Activated CD8-positive, alpha-beta T cell treated with anti-CD3 and anti-CD28 coated beads, Interleukin-2, amount 10 ng/mL, durations not matched to agents 7 days and 5 days (primary cell): ENCODE measurements around the gene ATP6V1B1. TPM values are rescaled to one million over a fixed set of nuclear protein-coding genes. Genes with fewer than 3 reads are reported as not detected.

Experiments used
- ATAC-seq: fragments of 150-1000 bp; cut with Tn5 transposase; one replicate; pipeline ENCODE4 v1.10.0; 2021; ENCODE audit warnings: moderate library complexity
- CTCF ChIA-PET: fragments of 350-600 bp; sonication (Branson Sonifier 250); formaldehyde crosslinking; loops from one replicate; lab custom pipeline; 2021; ENCODE audit warnings: antibody characterized with exemption; lab: Charles Lee
- POLR2A ChIA-PET: fragments of 350-600 bp; sonication (Branson Sonifier 250); formaldehyde crosslinking; loops from one replicate; lab custom pipeline; 2021; ENCODE audit warnings: antibody characterized with exemption; lab: Charles Lee
- DNase-seq: peaks from one replicate; pipeline ENCODE4 v3.0.0-alpha.2; 2020
- H3K27ac Mint-ChIP-seq: one replicate; pipeline ENCODE4 v1.8.0; 2021; ENCODE audit warnings: mild to moderate bottlenecking, mixed read lengths
- H3K27me3 Mint-ChIP-seq: one replicate; pipeline ENCODE4 v1.8.0; 2021; ENCODE audit warnings: low read depth, mixed read lengths
- H3K36me3 Mint-ChIP-seq: one replicate; pipeline ENCODE4 v1.8.0; 2021; ENCODE audit warnings: low read depth, mixed read lengths
- H3K4me1 Mint-ChIP-seq: one replicate; pipeline ENCODE4 v1.8.0; 2021; ENCODE audit warnings: low read depth, mixed read lengths
- H3K4me3 Mint-ChIP-seq: one replicate; pipeline ENCODE4 v1.8.0; 2021; ENCODE audit warnings: mild to moderate bottlenecking, mixed read lengths
- H3K9me3 Mint-ChIP-seq: one replicate; pipeline ENCODE4 v1.8.0; 2022; ENCODE audit warnings: mixed read lengths; ENCODE audit not compliant: insufficient read depth
- total RNA-seq, 2 experiments: library from RNA; stranded (reverse); gene quantifications; one replicate each; pipeline ENCODE4 v1.2.3, GENCODE V29; 2021

Gene ATP6V1B1
- total RNA-seq, 2 experiments from 2014 or later: not detected

- Mint-ChIP-seq H3K9me3 (no peaks in the 10 kb centered on the region), H3K4me1 (peaks cover 5% of the 10 kb centered on the region), H3K27me3 (peaks cover 32% of the 10 kb centered on the region), H3K4me3 (peak overlapping the region; percentile 82), H3K27ac (no peak overlapping the region), H3K36me3 (no peaks in the 10 kb centered on the region)
- ATAC-seq: no peak
- ChIA-PET POLR2A (no interaction called here), CTCF (interaction anchor here (0.8 to 5.8 kb wide), 16 partner anchors 9 to 428 kb away, joined by 3 to 60 read pairs (median 5); partner anchors contain the start of genes ANKRD53 and TEX261)
- peak; percentile 14 for DNase-seq
Observed at GRCh38 chr2:70965506-70965905, 29.8 kb downstream of the ATP6V1B1 start.

DNA sequence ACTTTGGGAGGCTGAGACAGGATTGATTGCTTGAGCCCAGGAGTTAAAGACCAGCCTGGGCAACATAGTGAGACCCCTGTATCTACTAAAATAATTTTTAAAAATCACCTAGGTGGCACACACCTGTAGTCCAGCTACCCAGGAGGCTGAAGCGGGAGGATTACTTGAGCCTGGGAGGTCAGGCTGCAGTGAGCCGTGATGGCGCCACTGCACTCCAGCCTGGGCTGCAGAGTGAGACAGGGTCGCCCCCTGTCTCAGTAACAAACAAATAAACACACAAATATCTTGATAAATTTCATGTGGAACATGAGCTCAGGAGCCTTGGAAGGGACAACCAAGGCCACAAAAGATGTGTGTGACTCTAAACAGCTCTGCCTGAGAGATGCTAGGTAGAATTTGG is 31.0 kb downstream of the ATP6V1B1 start:
- no peaks in the 10 kb centered on the region for H3K9me3 Mint-ChIP-seq
- no peak overlapping the region for H3K27ac Mint-ChIP-seq
- POLR2A ChIA-PET: no interaction called here
- ATAC-seq: no peak
- H3K4me3 Mint-ChIP-seq: no peak overlapping the region
- H3K4me1 Mint-ChIP-seq: peaks cover 5% of the 10 kb centered on the region
- CTCF ChIA-PET: interaction anchor here (1.2 to 5.8 kb wide), 11 partner anchors 8 to 190 kb away, joined by 3 to 60 read pairs (median 8); partner anchors contain the start of gene ANKRD53
- DNase-seq: peak; percentile 12
- H3K27me3 Mint-ChIP-seq: peaks cover 38% of the 10 kb centered on the region
- no peaks in the 10 kb centered on the region for H3K36me3 Mint-ChIP-seq

GRCh38 chr2:70967189-70967588 is 31.5 kb downstream of the ATP6V1B1 start:
- ATAC-seq (no peak), DNase-seq (no peak)
- no peak overlapping the region for H3K4me3 Mint-ChIP-seq
- ChIA-PET POLR2A (no interaction called here), CTCF (interaction anchor here (0.7 to 5.8 kb wide), 10 partner anchors 9 to 189 kb away, joined by 3 to 60 read pairs (median 4); partner anchors contain the start of gene ANKRD53)
- H3K4me1 Mint-ChIP-seq: peaks cover 5% of the 10 kb centered on the region
- H3K27ac Mint-ChIP-seq: no peak overlapping the region
- H3K36me3 Mint-ChIP-seq: no peaks in the 10 kb centered on the region
- H3K9me3 Mint-ChIP-seq: no peaks in the 10 kb centered on the region
- H3K27me3 Mint-ChIP-seq: peaks cover 40% of the 10 kb centered on the region

GRCh38 chr2:70974592-70974991 is 38.9 kb downstream of the ATP6V1B1 start:
- POLR2A ChIA-PET: no interaction called here
- H3K27ac Mint-ChIP-seq: no peak overlapping the region
- ATAC-seq (no peak), DNase-seq (peak; percentile 17)
- no peaks in the 10 kb centered on the region for H3K9me3 Mint-ChIP-seq
- no peaks in the 10 kb centered on the region for H3K36me3 Mint-ChIP-seq
- peaks cover 17% of the 10 kb centered on the region for H3K4me1 Mint-ChIP-seq
- no peak overlapping the region for H3K4me3 Mint-ChIP-seq
- CTCF ChIA-PET: interaction anchor here (0.6 to 4.8 kb wide), 6 partner anchors 9 to 27 kb away, joined by 3 to 34 read pairs (median 12); no protein-coding TSS in a partner anchor
- peaks cover 26% of the 10 kb centered on the region for H3K27me3 Mint-ChIP-seq

DNA sequence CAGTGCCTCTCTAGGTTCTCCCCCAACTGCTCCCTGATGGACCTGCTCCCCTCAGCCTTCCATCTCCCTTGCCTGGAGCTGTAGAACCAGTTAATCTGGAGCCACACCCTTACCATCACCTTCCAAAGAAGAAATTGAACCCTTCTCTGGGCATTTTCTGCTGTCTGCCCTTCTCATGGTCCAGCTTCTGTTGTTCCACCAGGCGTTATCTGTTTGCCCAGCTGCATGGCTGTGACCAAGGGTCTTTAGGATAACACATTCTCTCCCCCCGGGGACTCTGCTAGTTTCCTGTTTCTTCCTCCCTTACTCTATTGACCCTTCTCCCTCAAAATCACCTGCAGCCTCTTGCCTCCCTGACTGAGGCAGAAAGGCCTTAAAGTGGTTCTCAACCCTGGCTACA is 39.5 kb downstream of the ATP6V1B1 start:
- no peaks in the 10 kb centered on the region for H3K36me3 Mint-ChIP-seq
- ChIA-PET POLR2A (no interaction called here), CTCF (interaction anchor here (1.9 to 4.8 kb wide), 3 partner anchors 9 to 26 kb away, joined by 7 to 34 read pairs (median 29); no protein-coding TSS in a partner anchor)
- no peak overlapping the region for H3K27ac Mint-ChIP-seq
- peaks cover 17% of the 10 kb centered on the region for H3K4me1 Mint-ChIP-seq
- H3K9me3 Mint-ChIP-seq: no peaks in the 10 kb centered on the region
- ATAC-seq: no peak
- DNase-seq: peak; percentile 16
- peaks cover 22% of the 10 kb centered on the region for H3K27me3 Mint-ChIP-seq
- H3K4me3 Mint-ChIP-seq: no peak overlapping the region

DNA sequence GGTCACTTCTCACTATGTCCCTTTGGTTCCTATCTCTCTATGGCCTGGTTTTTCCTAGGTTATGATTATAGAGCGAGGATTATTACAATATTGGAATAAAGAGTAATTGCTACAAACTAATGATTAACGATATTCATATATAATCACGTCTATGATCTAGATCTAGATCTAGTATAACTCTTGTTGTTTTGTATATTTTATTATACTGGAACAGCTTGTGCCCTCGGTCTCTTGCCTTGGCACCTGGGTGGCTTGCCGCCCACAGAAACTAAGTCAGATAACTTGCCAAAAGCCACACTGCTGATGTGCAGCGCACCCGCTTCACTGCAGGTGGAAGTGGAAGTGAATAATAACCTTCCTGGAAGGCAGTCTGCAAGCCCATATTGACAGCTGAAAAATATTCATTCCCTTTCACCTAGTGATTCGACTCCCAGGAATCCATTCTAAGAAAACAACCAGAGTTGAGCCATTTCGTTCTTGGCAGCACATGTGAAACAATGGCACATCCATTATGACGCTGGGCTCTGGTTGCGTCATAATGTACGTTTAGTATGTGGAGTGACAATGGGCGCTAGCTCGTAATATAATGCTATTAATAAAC is 42.0 kb downstream of the ATP6V1B1 start:
- POLR2A ChIA-PET: no interaction called here

DNA sequence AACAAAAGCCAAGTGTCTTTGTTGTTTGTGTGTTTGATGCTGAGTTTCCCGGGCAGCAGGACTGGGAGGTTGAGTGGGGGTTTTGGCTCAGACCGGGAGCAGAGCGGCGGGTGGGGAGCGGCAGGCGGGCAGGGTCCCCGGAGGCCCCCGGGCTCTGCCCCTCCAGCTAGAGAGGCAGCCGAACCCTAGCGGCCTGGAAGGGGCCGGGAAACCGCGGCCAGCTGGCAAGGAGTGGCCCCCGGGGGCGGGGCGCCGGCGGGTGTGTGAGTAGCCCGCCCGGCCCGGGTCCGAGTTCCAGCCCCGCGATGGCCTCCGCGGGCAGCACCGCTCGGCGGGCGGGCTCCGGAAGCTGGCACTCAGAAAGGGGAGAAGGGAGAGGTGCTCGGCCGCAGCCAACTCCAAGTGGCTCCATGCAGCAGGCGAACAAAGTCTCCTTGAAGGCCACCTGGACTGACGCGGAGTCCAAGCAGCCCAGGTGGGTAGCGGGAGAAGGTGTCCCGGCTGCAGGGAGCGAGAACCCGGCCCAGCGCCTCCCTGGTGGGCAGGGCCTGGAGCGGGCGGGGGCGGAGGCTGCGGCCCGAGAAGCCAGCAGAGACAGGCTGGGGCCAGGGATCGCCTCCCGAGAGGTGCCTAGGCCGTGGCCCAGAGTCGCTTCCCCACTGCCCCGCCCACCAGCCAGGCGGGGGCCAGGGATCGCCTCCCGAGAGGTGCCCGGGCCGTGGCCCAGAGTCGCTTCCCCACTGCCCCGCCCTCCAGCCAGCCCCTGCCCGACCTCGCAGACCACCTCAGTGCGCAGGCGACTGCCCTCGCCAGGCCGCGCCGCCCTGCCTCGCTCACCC is 42.9 kb downstream of the ATP6V1B1 start, which contains the start of gene ANKRD53:
Gene ANKRD53 (plus strand): TSS at position 290 of the 839 bp plus-strand sequence. CDS start 16 bp downstream, at position 306.
- peak within 1 kb of the TSS; percentile 75 for H3K4me3 Mint-ChIP-seq
- H3K36me3 Mint-ChIP-seq: no peaks in the 10 kb centered on the region
- H3K27me3 Mint-ChIP-seq: peaks cover 10% of the 10 kb centered on the region
- peaks cover 17% of the 10 kb centered on the region for H3K4me1 Mint-ChIP-seq
- DNase-seq (peak; percentile 22), ATAC-seq (peak; percentile 45)
- CTCF ChIA-PET: interaction anchor here (1.0 to 4.8 kb wide), 4 partner anchors 13 to 30 kb away, joined by 4 to 39 read pairs (median 5); no protein-coding TSS in a partner anchor
- POLR2A ChIA-PET: no interaction called here
- peak within 1 kb of the TSS; percentile 84 for H3K27ac Mint-ChIP-seq
- no peaks in the 10 kb centered on the region for H3K9me3 Mint-ChIP-seq

More for the DNA sequence above, 42.0 kb downstream of the ATP6V1B1 start:
- H3K4me1 Mint-ChIP-seq: peaks cover 17% of the 10 kb centered on the region
- no peak for ATAC-seq
- CTCF ChIA-PET: interaction anchor here (1.0 to 4.8 kb wide), 4 partner anchors 12 to 30 kb away, joined by 4 to 39 read pairs (median 5); no protein-coding TSS in a partner anchor
- DNase-seq: peak; percentile 36
- H3K27me3 Mint-ChIP-seq: peaks cover 11% of the 10 kb centered on the region
- H3K36me3 Mint-ChIP-seq: no peaks in the 10 kb centered on the region
- H3K9me3 Mint-ChIP-seq: no peaks in the 10 kb centered on the region
- H3K27ac Mint-ChIP-seq: peak overlapping the region; percentile 84
- peak overlapping the region; percentile 75 for H3K4me3 Mint-ChIP-seq

DNA sequence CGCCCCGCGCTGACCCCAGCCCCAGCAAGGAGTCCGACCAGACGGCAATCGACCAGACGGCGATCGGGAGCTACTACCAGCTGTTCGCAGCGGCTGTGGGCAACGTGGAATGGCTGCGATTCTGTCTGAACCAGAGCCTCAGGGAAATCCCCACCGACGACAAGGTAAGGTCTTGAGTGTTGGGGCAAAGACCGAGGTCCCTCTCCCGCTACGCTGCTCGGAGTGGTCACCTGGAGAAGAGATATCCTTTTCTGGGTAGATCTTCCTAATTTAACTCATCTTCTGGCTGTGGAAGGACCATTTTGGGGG is 43.4 kb downstream of the ATP6V1B1 start:
- peaks cover 17% of the 10 kb centered on the region for H3K4me1 Mint-ChIP-seq
- ChIA-PET POLR2A (no interaction called here), CTCF (interaction anchor here (1.6 to 4.8 kb wide), 2 partner anchors 14 to 20 kb away, joined by 5 to 39 read pairs; no protein-coding TSS in a partner anchor)
- peak overlapping the region; percentile 39 for H3K4me3 Mint-ChIP-seq
- no peak for ATAC-seq
- H3K9me3 Mint-ChIP-seq: no peaks in the 10 kb centered on the region
- DNase-seq: no peak
- peaks cover 7% of the 10 kb centered on the region for H3K27me3 Mint-ChIP-seq
- no peaks in the 10 kb centered on the region for H3K36me3 Mint-ChIP-seq
- no peak overlapping the region for H3K27ac Mint-ChIP-seq

DNA sequence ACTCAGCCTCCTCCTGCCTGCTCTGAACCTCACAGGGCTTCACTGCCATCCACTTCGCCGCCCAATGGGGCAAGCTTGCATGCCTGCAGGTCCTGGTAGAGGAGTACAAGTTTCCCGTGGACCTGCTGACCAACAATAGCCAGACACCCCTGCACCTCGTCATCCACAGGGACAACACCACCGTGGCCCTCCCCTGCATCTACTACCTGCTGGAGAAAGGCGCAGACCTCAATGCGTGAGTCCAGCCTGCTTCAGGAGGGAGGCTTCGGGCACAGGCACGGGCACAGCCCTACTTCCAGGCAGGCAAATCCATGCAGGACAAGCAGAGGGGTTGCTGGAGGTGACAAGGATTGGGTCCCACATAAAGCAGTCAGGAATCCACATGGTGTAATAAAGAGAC is 43.9 kb downstream of the ATP6V1B1 start:
- Mint-ChIP-seq H3K4me3 (peak overlapping the region; percentile 39), H3K9me3 (no peaks in the 10 kb centered on the region), H3K36me3 (no peaks in the 10 kb centered on the region), H3K4me1 (peaks cover 22% of the 10 kb centered on the region), H3K27ac (no peak overlapping the region), H3K27me3 (peaks cover 2% of the 10 kb centered on the region)
- ChIA-PET POLR2A (no interaction called here), CTCF (interaction anchor here (4.8 kb wide), 1 partner anchor 14 kb away, joined by 39 read pairs; no protein-coding TSS in a partner anchor)
- ATAC-seq (no peak), DNase-seq (no peak)

DNA sequence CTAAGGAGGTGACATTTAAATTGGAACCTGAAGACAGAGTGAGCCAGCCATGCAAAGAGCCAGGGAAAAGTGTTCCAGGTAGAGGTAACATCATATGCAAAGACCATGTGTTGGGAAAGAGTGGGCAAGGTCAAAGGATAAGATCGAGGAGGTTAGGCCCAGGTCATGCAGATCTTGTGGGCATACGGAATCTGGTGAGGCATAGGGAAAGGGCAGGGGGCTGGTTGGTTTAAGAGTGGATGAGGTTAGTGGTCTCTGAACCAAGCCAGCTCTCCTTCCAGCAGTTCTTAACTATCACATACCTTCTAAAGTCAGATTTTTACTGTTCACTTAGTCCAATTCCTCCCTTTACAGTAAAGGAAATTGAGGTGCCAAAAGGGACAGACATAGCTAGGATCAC is 45.7 kb downstream of the ATP6V1B1 start:
- ATAC-seq: no peak

DNA sequence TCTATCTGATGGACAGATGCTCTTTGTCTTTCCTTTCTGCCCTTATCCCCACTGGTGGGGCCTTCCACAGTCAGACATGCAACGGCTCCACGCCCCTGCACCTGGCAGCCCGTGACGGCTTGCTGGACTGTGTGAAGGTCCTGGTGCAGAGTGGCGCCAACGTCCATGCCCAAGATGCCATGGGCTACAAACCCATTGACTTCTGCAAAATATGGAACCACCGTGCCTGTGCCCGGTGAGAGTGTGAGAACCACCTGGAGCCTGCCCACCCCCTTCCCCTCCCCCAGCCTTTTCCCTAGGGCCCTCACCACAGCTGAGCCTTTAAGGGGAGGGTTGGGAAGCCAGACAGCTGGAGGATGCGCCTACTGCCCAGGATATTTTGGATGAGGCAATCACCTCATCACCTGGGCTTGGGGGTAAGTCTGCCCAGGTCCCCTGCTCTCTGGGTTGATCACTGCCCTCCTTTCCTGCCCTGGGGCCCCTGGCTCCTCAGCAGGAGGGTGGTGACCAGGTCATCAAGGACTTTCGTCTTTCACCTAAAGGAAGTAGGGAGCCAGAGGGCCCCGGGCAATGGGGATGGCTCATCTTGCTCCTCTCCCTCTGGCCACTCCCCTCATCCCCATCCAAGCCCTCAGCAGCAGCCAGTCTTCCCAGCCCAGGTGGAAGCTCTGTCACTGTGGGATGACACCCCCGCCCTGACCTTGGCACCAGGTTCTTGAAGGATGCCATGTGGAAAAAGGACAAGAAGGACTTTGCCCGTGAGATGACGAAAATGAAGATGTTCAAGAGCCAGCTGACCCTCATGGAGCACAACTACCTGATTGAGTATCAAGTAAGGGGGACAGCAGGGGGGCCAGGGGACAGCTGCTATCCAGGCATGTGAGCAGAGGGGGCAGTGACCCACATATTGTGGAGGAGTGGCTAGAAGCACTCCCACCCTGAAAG is 46.4 kb downstream of the ATP6V1B1 start:
- no peaks in the 10 kb centered on the region for H3K27me3 Mint-ChIP-seq
- no peaks in the 10 kb centered on the region for H3K9me3 Mint-ChIP-seq
- no peak for ATAC-seq
- ChIA-PET POLR2A (no interaction called here), CTCF (interaction anchor here (0.7 to 5.4 kb wide), 5 partner anchors 8 to 34 kb away, joined by 3 to 60 read pairs (median 19); partner anchors contain the start of gene TEX261)
- peaks cover 15% of the 10 kb centered on the region for H3K36me3 Mint-ChIP-seq
- peaks cover 35% of the 10 kb centered on the region for H3K4me1 Mint-ChIP-seq
- DNase-seq: no peak
- no peak overlapping the region for H3K27ac Mint-ChIP-seq
- no peak overlapping the region for H3K4me3 Mint-ChIP-seq

More for the DNA sequence above, 45.7 kb downstream of the ATP6V1B1 start:
- ChIA-PET CTCF (no interaction called here), POLR2A (no interaction called here)
- no peak overlapping the region for H3K27ac Mint-ChIP-seq
- H3K4me3 Mint-ChIP-seq: no peak overlapping the region
- H3K9me3 Mint-ChIP-seq: no peaks in the 10 kb centered on the region
- no peak for DNase-seq
- no peaks in the 10 kb centered on the region for H3K27me3 Mint-ChIP-seq
- peaks cover 37% of the 10 kb centered on the region for H3K4me1 Mint-ChIP-seq
- peaks cover 8% of the 10 kb centered on the region for H3K36me3 Mint-ChIP-seq
